HUDEP-2 (cell line): ENCODE measurements around the gene ACOT8.
A peak's percentile ranks its signal among the peaks of the same experiment; 100 is the strongest.
"Not testable (repeated sequence)": the region's sequence is repeated elsewhere in the genome, so short reads cannot be mapped to it uniquely, and the experiment has no call there.

Source experiments
- DNase-seq, 76 experiments: peaks; one replicate each; lab custom pipeline; 2025; ENCODE audit not compliant: unreplicated experiment in 76 of 76; lab: John Stamatoyannopoulos, UW

ACOT8 gene

DNA sequence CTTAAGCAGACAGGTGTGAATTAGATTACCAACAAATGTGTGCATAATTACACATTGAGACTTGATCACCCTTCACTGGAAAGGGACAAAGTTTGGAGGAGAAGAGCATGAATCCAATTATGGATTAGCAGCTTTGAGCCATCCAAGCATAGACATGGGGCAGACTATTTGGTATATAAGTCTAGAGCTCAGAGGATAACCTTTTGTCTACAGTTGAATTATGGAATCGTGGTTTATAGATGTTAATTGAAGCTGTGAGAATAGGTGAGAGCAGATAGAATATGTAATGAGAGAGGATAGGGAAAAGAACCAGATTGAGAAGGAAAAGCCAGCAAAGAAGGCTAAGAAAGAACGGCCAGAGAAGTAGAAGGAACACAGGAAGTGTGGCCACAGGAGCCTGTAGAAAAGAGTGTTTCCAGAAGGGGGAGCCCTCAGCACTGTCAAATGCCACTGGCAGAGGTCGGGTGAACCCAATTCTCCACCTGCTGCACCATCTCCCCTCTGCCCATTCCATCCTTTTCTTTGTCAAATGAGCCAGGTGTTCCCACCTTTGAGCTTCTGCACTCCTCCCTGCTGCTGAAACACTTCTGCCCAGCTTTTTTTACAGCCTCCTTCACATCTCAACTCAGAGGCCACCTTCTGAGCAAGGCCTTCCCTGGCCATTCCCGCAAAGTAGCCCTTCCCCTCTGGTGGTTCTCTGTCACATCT is 58.1 kb downstream of the ACOT8 start:
- peak in 54 of 76 experiments; percentile 6 to 71 (median 40) for DNase-seq

DNA sequence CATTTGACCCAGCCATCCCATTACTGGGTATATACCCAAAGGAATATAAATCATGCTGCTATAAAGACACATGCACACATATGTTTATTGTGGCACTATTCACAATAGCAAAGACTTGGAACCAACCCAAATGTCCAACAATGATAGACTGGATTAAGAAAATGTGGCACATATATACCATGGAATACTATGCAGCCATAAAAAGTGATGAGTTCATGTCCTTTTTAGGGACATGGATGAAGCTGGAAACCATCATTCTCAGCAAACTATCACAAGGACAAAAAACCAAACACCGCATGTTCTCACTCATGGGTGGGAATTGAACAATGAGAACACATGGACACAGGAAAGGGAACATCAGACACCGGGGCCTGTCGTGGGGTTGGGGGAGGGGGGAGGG is 59.2 kb downstream of the ACOT8 start:
- DNase-seq = not testable (repeated sequence)

DNA sequence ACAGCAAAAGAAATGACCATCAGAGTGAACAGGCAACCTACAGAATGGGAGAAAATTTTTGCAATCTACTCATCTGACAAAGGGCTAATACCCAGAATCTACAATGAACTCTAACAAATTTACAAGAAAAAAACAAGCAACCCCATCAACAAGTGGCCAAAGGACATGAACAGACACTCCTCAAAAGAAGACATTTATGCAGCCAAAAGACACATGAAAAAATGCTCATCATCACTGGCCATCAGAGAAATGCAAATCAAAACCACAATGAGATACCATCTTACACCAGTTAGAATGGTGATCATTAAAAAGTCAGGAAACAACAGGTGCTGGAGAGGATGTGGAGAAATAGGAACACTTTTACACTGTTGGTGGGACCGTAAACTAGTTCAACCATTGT is 59.7 kb downstream of the ACOT8 start:
- DNase-seq = not testable (repeated sequence)

DNA sequence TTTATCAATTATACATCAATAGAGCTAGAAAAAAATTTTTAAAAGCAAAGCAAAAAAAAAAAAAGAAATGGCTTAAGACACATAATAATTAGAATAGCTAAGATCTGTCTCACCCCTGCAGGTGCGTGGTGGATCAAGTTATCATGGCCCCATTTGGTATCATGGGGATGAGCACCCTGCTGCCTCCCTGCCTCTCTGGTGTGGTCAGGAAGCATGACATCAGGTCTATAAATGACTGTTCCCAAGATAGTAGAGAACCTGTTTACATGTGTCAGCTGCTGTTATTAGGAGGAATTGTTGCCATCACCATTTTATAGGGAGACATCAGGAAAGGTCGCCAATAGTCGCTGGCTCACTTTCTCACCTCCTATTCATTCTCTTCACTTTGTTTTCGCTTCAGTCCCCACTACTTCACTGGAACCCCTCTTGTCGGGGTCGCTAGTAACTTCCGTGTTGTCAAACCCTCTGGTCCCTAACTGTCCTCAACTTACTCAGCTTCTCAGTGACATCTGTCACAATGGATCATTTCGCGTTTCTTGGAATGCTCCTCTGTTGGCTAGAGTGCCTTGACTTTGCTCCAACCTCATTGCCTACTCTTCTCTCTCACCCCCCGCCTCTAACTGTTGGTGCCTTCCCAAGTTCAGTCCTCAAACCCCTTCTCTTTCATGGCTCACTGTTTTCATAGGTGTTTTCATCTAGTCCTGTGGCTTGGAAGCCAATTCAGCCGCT is 60.7 kb downstream of the ACOT8 start:
- DNase-seq = no peak

DNA sequence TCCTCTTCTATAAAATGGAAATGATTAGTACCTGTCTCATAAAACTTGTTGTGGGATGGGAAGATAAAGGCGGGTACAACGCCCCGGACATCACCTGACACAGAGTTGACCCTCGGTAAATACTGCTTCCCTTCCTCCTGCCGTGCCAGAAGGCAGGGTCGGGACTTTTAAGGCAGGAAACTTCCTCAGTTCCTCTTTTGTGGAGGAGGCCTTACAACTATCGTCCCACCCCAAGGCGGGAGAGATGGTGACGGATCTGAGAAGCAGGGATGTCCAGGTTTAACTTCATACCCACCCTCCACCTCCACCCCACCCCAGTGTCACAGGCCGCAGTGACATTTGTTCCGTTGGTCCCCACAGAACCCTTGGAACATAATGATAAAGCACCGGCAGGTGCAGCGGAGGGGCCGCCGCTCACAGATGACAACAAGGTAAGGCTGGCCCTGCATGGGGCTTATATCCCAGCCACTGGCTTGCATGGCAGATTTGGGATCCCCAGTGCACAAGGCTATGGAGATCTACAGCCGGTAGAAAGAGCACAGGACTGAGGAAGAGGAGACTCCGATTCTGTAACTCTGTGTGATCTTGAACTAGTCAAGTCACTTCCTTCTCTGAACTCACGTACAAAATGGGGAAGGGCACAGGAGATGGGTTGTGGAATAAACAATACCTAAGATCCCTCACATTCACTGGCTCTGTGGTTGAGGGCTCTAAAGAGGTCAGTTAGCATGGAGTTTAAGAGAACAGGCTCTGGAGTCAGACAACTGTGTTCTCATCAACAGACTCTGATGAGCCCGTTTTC is 64.7 kb downstream of the ACOT8 start:
- DNase-seq = peak in 1 of 76 experiments; percentile 25
